ENCODE measurements around the gene SAT2. TPM values are rescaled to one million over a fixed set of nuclear protein-coding genes. Genes with fewer than 3 reads are reported as not detected.
A peak's percentile ranks its signal among the peaks of the same experiment; 100 is the strongest.

SAT2 gene
- total and polyA plus RNA-seq, 2 of the 13 experiments (the other 11 are each of a cell fraction or from before 2014, with no cell fraction given) = 37.6 to 93.7 TPM

DNA sequence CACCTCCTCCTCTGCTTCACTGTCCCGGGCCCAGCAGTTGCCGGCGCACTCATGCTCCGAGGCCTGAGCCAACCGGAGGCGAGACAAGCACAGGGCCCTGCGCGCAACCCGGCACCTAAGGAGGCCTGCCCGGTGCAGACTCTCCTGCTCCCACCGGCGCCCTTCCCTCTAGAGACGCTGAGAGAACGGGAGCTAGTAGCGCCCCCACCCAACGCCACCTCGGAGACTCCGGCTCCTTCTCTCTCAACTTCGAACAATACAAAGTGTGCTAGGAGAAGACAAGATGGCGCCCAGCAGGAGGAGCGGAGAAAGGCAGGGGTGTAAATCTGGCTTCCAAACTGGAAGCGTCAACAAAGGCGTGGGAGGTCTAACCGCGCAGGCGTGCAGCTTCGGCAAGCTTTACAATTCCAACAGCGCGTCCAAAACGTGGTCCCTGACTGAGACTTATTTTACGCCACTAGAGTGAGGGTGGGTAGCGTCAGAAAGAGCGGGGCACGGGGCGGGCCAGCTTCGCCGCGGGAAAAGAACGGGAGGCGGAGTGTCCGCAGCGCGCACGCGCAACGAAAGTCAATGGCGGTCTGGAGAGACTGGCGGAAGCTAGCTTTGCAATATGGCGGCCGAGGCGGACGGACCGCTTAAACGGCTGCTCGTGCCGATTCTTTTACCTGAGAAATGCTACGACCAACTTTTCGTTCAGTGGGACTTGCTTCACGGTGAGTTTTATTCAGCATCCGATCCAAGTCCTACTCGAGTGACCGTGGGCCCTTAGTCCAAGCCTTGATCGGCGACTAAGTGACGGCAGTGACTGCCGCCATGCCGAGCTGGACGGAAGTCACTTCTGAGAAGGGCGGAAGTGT, 44.1 kb downstream of the SAT2 start, which contains the start of gene MPDU1 (continued):
- TF ChIP-seq ZNF792 (CRISPR knock-in tag; IDR thresholded peaks at IDR 0.05) (peak; percentile 69), HDAC1 (CRISPR knock-in tag; IDR thresholded peaks at IDR 0.05) (peak; percentile 78), GATAD2A (CRISPR knock-in tag; IDR thresholded peaks at IDR 0.05) (no peak; the same call in 1 of the 2 replicates), CREB1 (IDR thresholded peaks at IDR 0.05) (no peak; the same call in 1 of the 2 replicates), CREB1 (CRISPR knock-in tag; IDR thresholded peaks at IDR 0.05) (peak; percentile 75), ZNF136 (CRISPR knock-in tag; IDR thresholded peaks at IDR 0.05; ENCODE audit: low read depth) (peak; percentile 78; the same call in 1 of the 2 replicates), ZNF292 (CRISPR knock-in tag; IDR thresholded peaks at IDR 0.05; ENCODE audit: borderline replicate concordance, low read depth) (peak; percentile 28; the same call in 1 of the 2 replicates), ZNF720 (CRISPR knock-in tag; IDR thresholded peaks at IDR 0.05) (no peak), ZNF451 (CRISPR knock-in tag; IDR thresholded peaks at IDR 0.05) (no peak; the same call in 1 of the 2 replicates), JDP2 (CRISPR knock-in tag; IDR thresholded peaks at IDR 0.05; ENCODE audit: borderline replicate concordance) (no peak), NCOA2 (CRISPR knock-in tag; IDR thresholded peaks at IDR 0.05) (peak; percentile 12; the same call in 1 of the 2 replicates), KLF6 (CRISPR knock-in tag; IDR thresholded peaks at IDR 0.05) (peak; percentile 79), SMC3 (IDR thresholded peaks at IDR 0.05; ENCODE audit: low read length) (no peak), NFKB2 (CRISPR knock-in tag; IDR thresholded peaks at IDR 0.05; ENCODE audit: borderline replicate concordance) (0 out of 2 replicates have a peak, but pooled peaks have one; percentile 83)
- TF ChIP-seq, protein P1, sequence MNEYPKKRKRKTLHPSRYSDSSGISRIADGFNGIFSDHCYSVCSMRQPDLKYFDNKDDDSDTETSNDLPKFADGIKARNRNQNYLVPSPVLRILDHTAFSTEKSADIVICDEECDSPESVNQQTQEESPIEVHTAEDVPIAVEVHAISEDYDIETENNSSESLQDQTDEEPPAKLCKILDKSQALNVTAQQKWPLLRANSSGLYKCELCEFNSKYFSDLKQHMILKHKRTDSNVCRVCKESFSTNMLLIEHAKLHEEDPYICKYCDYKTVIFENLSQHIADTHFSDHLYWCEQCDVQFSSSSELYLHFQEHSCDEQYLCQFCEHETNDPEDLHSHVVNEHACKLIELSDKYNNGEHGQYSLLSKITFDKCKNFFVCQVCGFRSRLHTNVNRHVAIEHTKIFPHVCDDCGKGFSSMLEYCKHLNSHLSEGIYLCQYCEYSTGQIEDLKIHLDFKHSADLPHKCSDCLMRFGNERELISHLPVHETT (CRISPR knock-in tag; conservative IDR thresholded peaks at IDR 0.05) = peak; percentile 52; the same call in 1 of the 2 replicates
- TF ChIP-seq, protein P2, sequence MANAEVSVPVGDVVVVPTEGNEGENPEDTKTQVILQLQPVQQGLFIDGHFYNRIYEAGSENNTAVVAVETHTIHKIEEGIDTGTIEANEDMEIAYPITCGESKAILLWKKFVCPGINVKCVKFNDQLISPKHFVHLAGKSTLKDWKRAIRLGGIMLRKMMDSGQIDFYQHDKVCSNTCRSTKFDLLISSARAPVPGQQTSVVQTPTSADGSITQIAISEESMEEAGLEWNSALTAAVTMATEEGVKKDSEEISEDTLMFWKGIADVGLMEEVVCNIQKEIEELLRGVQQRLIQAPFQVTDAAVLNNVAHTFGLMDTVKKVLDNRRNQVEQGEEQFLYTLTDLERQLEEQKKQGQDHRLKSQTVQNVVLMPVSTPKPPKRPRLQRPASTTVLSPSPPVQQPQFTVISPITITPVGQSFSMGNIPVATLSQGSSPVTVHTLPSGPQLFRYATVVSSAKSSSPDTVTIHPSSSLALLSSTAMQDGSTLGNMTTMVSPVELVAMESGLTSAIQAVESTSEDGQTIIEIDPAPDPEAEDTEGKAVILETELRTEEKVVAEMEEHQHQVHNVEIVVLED (CRISPR knock-in tag; IDR thresholded peaks at IDR 0.05; ENCODE audit: borderline replicate concordance) = peak; percentile 81; the same call in 1 of the 2 replicates
- TF ChIP-seq, protein P3, sequence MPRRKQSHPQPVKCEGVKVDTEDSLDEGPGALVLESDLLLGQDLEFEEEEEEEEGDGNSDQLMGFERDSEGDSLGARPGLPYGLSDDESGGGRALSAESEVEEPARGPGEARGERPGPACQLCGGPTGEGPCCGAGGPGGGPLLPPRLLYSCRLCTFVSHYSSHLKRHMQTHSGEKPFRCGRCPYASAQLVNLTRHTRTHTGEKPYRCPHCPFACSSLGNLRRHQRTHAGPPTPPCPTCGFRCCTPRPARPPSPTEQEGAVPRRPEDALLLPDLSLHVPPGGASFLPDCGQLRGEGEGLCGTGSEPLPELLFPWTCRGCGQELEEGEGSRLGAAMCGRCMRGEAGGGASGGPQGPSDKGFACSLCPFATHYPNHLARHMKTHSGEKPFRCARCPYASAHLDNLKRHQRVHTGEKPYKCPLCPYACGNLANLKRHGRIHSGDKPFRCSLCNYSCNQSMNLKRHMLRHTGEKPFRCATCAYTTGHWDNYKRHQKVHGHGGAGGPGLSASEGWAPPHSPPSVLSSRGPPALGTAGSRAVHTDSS (CRISPR knock-in tag; conservative IDR thresholded peaks at IDR 0.05) = 0 out of 2 replicates have a peak, but pooled peaks have one; percentile 26
- TF ChIP-seq, protein P4, sequence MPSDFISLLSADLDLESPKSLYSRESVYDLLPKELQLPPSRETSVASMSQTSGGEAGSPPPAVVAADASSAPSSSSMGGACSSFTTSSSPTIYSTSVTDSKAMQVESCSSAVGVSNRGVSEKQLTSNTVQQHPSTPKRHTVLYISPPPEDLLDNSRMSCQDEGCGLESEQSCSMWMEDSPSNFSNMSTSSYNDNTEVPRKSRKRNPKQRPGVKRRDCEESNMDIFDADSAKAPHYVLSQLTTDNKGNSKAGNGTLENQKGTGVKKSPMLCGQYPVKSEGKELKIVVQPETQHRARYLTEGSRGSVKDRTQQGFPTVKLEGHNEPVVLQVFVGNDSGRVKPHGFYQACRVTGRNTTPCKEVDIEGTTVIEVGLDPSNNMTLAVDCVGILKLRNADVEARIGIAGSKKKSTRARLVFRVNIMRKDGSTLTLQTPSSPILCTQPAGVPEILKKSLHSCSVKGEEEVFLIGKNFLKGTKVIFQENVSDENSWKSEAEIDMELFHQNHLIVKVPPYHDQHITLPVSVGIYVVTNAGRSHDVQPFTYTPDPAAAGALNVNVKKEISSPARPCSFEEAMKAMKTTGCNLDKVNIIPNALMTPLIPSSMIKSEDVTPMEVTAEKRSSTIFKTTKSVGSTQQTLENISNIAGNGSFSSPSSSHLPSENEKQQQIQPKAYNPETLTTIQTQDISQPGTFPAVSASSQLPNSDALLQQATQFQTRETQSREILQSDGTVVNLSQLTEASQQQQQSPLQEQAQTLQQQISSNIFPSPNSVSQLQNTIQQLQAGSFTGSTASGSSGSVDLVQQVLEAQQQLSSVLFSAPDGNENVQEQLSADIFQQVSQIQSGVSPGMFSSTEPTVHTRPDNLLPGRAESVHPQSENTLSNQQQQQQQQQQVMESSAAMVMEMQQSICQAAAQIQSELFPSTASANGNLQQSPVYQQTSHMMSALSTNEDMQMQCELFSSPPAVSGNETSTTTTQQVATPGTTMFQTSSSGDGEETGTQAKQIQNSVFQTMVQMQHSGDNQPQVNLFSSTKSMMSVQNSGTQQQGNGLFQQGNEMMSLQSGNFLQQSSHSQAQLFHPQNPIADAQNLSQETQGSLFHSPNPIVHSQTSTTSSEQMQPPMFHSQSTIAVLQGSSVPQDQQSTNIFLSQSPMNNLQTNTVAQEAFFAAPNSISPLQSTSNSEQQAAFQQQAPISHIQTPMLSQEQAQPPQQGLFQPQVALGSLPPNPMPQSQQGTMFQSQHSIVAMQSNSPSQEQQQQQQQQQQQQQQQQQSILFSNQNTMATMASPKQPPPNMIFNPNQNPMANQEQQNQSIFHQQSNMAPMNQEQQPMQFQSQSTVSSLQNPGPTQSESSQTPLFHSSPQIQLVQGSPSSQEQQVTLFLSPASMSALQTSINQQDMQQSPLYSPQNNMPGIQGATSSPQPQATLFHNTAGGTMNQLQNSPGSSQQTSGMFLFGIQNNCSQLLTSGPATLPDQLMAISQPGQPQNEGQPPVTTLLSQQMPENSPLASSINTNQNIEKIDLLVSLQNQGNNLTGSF (CRISPR knock-in tag; IDR thresholded peaks at IDR 0.05) = peak; percentile 83

Data from HepG2 (cell line).